Stimulated activated CD4-positive, alpha-beta T cell treated with anti-CD3 and anti-CD28 coated beads, Interleukin-1b, Interleukin-23, amount 100 ng/mL, for 1 hour (primary cell): ENCODE data around the gene SLC35E2B.

Experiments used
- DNase-seq, 2 donors: peaks; one replicate each; pipeline ENCODE4 v3.0.0-alpha.2; 2020; ENCODE audit warnings: low read depth in 2 of 2

SLC35E2B gene

DNA sequence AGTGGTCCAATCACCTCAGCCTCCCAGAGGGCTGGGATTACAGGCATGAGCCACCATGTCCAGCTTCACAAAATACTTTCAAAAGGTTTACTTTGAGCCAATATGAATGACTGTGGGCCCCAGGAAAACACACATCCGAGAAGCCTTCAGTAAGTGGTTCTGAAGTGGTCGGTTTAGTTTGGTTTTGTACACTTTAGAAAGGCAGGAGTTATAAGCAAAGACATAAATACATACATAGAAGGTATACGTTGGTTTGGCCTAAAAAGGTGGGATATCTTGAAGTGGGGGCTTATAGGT, 80.5 kb downstream of the SLC35E2B start:
- DNase-seq: no peak

DNA sequence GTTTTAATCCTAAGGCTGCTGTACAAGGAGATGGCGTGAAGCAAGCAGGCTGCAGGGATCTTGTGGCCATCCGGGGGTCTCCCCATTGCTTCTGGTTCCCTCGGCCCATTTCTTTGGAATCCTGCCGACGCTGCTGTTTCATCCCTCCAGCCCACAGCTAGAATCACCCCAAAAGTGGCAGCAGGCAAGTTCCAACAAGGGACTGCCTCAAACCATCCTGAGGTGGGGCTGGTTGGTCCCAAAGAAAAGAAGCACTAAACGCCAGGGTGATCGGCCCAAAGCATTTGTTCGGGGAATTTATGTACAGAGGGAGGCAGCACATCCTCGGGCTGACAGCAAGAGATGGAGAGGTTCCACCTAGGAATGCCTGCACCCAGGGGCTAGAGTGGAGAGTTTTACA, 81.8 kb downstream of the SLC35E2B start:
- no peak for DNase-seq

DNA sequence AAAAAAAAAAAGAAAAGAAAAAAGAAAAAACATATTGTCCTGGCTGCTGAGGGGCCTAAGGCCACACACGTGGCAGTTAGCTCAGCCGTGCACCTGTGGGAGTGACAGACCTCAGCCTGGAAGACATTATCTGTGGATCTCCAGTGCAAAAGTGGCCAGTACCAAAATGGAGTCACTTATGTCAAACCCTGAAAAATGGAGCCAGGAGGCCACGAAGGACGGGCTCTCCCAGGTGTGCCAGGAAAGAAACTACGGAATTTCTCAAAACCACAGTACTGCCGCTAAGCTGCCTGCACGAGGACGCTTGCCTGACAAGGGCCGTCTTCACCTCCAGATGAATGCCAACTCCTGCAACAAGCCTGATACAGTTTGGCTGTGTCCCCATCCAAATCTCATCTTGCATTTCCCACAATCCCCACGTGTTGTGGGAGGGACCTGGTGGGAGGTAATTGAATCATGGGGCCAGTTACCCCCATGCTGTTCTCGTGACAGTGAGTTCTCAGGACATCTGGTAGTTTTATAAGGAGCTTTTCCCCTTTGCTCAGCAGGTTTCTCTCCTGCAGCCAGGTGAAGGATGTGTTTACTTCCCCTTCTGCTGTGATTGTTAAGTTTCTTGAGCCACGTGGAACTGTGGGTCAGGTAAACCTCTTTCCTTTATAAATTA, 82.6 kb downstream of the SLC35E2B start:
- DNase-seq: no peak
